ENCODE measurements around the gene COLGALT1. TPM values are rescaled to one million over a fixed set of nuclear protein-coding genes. Genes with fewer than 3 reads are reported as not detected.
"Not testable (repeated sequence)": the region's sequence is repeated elsewhere in the genome, so short reads cannot be mapped to it uniquely, and the experiment has no call there.

The COLGALT1 gene
- total RNA-seq, 1 donor from 2014 or later = 257 TPM

- no peaks in the 10 kb centered on the region for H3K9me3 Mint-ChIP-seq (ENCODE audit: unreplicated experiment)
- H3K27me3 Mint-ChIP-seq (ENCODE audit: unreplicated experiment) = peaks cover 19% of the 10 kb centered on the region
- peaks cover 15% of the 10 kb centered on the region for H3K4me1 Mint-ChIP-seq (ENCODE audit: unreplicated experiment)
- H3K36me3 Mint-ChIP-seq (ENCODE audit: low read depth, unreplicated experiment) = no peaks in the 10 kb centered on the region
- DNase-seq (ENCODE audit: low spot score) = no peak
- no peak overlapping the region for H3K4me3 Mint-ChIP-seq (ENCODE audit: unreplicated experiment)
- TF ChIP-seq, protein P1, sequence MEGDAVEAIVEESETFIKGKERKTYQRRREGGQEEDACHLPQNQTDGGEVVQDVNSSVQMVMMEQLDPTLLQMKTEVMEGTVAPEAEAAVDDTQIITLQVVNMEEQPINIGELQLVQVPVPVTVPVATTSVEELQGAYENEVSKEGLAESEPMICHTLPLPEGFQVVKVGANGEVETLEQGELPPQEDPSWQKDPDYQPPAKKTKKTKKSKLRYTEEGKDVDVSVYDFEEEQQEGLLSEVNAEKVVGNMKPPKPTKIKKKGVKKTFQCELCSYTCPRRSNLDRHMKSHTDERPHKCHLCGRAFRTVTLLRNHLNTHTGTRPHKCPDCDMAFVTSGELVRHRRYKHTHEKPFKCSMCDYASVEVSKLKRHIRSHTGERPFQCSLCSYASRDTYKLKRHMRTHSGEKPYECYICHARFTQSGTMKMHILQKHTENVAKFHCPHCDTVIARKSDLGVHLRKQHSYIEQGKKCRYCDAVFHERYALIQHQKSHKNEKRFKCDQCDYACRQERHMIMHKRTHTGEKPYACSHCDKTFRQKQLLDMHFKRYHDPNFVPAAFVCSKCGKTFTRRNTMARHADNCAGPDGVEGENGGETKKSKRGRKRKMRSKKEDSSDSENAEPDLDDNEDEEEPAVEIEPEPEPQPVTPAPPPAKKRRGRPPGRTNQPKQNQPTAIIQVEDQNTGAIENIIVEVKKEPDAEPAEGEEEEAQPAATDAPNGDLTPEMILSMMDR (IDR thresholded peaks at IDR 0.05; ENCODE audit: unreplicated experiment) = no peak
- H3K27ac Mint-ChIP-seq (ENCODE audit: unreplicated experiment) = no peak overlapping the region
Measured at GRCh38 chr19:17544418-17544817, 11.0 kb upstream of the COLGALT1 start.

- TF ChIP-seq, protein P1 (IDR thresholded peaks at IDR 0.05; ENCODE audit: unreplicated experiment) = no peak
- Mint-ChIP-seq H3K4me3 (ENCODE audit: unreplicated experiment) (no peak overlapping the region), H3K27ac (ENCODE audit: unreplicated experiment) (peak overlapping the region; percentile 38), H3K36me3 (ENCODE audit: low read depth, unreplicated experiment) (no peaks in the 10 kb centered on the region), H3K27me3 (ENCODE audit: unreplicated experiment) (peaks cover 12% of the 10 kb centered on the region), H3K9me3 (ENCODE audit: unreplicated experiment) (no peaks in the 10 kb centered on the region), H3K4me1 (ENCODE audit: unreplicated experiment) (peaks cover 8% of the 10 kb centered on the region)
- no peak for DNase-seq (ENCODE audit: low spot score)
Measured at GRCh38 chr19:17548145-17548544, 7.3 kb upstream of the COLGALT1 start.

DNA sequence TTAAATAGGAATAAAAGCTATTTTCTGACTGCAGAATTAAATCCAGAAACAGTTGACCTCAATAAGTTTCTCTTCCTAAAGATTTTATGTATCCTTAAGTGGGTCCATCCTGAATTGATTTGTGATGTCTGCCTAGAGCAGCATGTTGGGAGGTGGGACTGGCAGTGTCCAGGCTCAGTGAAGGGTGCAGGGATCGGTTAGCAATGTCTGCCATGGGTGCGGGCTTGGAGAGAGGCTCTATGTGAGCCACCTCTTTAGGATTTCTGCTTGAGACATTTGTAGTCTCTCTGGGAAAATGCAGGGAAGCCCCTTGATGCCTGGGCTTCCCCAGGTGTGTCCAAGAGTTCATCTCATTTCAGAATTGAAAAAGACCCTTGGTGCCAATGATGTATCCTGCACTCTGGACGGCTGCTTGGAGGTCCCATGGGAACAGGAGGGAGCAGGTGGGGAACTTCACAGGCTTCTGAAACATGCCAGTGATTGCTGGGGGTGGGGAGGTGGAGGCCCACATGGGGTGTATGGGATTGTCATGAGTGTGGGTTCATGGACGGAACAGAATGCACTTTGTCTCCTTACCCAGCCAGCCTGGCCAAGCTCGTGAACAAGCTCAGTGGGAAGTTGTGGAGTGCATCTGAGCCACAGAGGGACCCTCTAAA lies 6.2 kb upstream of the COLGALT1 start:
- H3K27ac Mint-ChIP-seq (ENCODE audit: unreplicated experiment) = no peak overlapping the region
- peaks cover 11% of the 10 kb centered on the region for H3K27me3 Mint-ChIP-seq (ENCODE audit: unreplicated experiment)

DNA sequence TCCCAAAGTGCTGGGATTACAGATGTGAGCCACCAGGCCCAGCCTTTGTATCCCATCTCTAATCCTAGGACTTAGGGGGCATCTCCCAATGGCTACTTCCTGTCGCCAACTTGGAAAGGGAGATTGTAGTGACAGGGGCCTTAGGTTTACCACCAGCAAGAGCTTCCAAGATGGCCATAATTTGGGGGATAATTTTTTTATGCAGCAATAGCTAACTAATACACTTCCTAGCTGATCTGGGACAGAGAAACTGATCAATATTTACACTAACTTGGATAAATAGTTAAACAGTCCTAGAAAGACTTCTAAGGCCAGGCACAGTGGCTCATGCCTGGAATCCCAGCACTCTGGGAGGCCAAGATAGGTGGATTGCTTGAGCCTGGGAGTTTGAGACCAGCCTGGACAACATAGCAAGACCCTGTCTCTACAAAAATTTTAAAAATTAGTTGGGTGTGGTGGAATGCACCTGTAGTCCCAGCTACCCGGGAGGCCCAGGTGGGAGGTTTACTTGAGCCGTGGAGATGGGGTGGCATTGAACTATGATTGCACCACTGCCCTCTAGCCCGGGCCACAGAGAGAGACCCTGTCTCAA lies 5.3 kb upstream of the COLGALT1 start:
- no peak for DNase-seq (ENCODE audit: low spot score)
- Mint-ChIP-seq H3K27ac (ENCODE audit: unreplicated experiment) (no peak overlapping the region), H3K9me3 (ENCODE audit: unreplicated experiment) (no peaks in the 10 kb centered on the region), H3K4me1 (ENCODE audit: unreplicated experiment) (peaks cover 17% of the 10 kb centered on the region), H3K4me3 (ENCODE audit: unreplicated experiment) (no peak overlapping the region), H3K27me3 (ENCODE audit: unreplicated experiment) (peaks cover 13% of the 10 kb centered on the region), H3K36me3 (ENCODE audit: low read depth, unreplicated experiment) (no peaks in the 10 kb centered on the region)
- TF ChIP-seq, protein P1 (IDR thresholded peaks at IDR 0.05; ENCODE audit: unreplicated experiment) = no peak

More for the DNA sequence above, 6.2 kb upstream of the COLGALT1 start:
- no peak for DNase-seq (ENCODE audit: low spot score)
- Mint-ChIP-seq H3K36me3 (ENCODE audit: low read depth, unreplicated experiment) (no peaks in the 10 kb centered on the region), H3K4me3 (ENCODE audit: unreplicated experiment) (no peak overlapping the region), H3K9me3 (ENCODE audit: unreplicated experiment) (no peaks in the 10 kb centered on the region), H3K4me1 (ENCODE audit: unreplicated experiment) (peaks cover 14% of the 10 kb centered on the region)
- TF ChIP-seq, protein P1 (IDR thresholded peaks at IDR 0.05; ENCODE audit: unreplicated experiment) = no peak

- H3K4me1 Mint-ChIP-seq (ENCODE audit: unreplicated experiment) = peaks cover 21% of the 10 kb centered on the region
- peaks cover 11% of the 10 kb centered on the region for H3K27me3 Mint-ChIP-seq (ENCODE audit: unreplicated experiment)
- H3K4me3 Mint-ChIP-seq (ENCODE audit: unreplicated experiment); DNase-seq (ENCODE audit: low spot score); H3K9me3 Mint-ChIP-seq (ENCODE audit: unreplicated experiment); H3K36me3 Mint-ChIP-seq (ENCODE audit: low read depth, unreplicated experiment): not testable (repeated sequence)
- H3K27ac Mint-ChIP-seq (ENCODE audit: unreplicated experiment) = peak overlapping the region; percentile 98
Measured at GRCh38 chr19:17552735-17553134, 2.7 kb upstream of the COLGALT1 start.
